Upper lobe of left lung (tissue), 4 donors: Measurements from ENCODE around the gene ITIH6.

ENCODE experiments used
- EP300 ChIP-seq, 4 donors: sonication (generic); formaldehyde crosslinking; IDR thresholded peaks; one replicate each; pipeline ENCODE4 v1.5.1; 2017; ENCODE audit warnings: antibody characterized with exemption in 4 of 4, control low read depth in 2 of 4
- POLR2A ChIP-seq, 4 donors: fragments of 450-650 bp; IDR thresholded peaks; one replicate each; pipeline ENCODE4 v1.5.1; 2016 to 2017; ENCODE audit warnings: antibody characterized with exemption in 4 of 4, mild to moderate bottlenecking in 2 of 4
- POLR2AphosphoS5 ChIP-seq, 2 donors: sonication (generic); formaldehyde crosslinking; IDR thresholded peaks; one replicate each; pipeline ENCODE4 v1.5.1; 2017; ENCODE audit warnings: antibody characterized with exemption in 2 of 2
- TF ChIP-seq, protein P1 (sequence below), 6 experiments: fragments of 450-650 bp in 4 of 6; fragments of 200-600 bp in 2 of 6; sonication (generic) in 2 of 6; IDR thresholded peaks; one replicate each; pipeline ENCODE4 v1.5.1; 2016 to 2019; ENCODE audit warnings: antibody characterized with exemption in 6 of 6

DNA sequence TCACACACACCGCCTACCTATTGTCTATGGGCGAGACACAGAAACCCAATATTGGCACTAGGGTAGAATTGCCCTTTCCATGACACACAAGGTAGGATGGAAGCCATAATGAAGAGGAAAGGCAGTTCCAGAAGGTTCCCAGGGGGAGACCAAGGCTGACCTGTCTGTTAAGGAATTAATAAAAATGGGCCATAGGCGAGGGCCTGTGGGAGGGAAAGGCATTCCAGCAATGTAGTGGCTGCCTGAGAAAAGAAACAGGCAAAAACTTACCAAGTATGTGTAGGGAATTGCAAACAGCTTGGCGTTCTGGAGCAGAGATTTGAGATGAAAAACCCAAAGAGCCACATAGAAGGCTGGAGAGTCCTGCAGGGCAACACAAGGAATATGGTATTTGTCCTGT, 28.5 kb upstream of the ITIH6 start:
- TF ChIP-seq, protein P1, sequence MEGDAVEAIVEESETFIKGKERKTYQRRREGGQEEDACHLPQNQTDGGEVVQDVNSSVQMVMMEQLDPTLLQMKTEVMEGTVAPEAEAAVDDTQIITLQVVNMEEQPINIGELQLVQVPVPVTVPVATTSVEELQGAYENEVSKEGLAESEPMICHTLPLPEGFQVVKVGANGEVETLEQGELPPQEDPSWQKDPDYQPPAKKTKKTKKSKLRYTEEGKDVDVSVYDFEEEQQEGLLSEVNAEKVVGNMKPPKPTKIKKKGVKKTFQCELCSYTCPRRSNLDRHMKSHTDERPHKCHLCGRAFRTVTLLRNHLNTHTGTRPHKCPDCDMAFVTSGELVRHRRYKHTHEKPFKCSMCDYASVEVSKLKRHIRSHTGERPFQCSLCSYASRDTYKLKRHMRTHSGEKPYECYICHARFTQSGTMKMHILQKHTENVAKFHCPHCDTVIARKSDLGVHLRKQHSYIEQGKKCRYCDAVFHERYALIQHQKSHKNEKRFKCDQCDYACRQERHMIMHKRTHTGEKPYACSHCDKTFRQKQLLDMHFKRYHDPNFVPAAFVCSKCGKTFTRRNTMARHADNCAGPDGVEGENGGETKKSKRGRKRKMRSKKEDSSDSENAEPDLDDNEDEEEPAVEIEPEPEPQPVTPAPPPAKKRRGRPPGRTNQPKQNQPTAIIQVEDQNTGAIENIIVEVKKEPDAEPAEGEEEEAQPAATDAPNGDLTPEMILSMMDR (IDR thresholded peaks at IDR 0.05) = no peak
- TF ChIP-seq POLR2A (IDR thresholded peaks at IDR 0.05) = no peak
- no peak for TF ChIP-seq POLR2AphosphoS5 (IDR thresholded peaks at IDR 0.05)
- TF ChIP-seq EP300 (IDR thresholded peaks at IDR 0.05) = no peak
